M059J (cell line): Measurements from ENCODE around the gene TNFSF13. TPM values are rescaled to one million over a fixed set of nuclear protein-coding genes. Genes with fewer than 3 reads are reported as not detected.
A peak's percentile ranks its signal among the peaks of the same experiment; 100 is the strongest.
"Not testable (repeated sequence)": the region's sequence is repeated elsewhere in the genome, so short reads cannot be mapped to it uniquely, and the experiment has no call there.

Experiments
- DNase-seq: peaks from one replicate; pipeline ENCODE4 v3.0.0-alpha.2; 2012; ENCODE audit warnings: low read depth
- total RNA-seq: library from RNA; depleted of rRNA; stranded (reverse); fragments of >200 nt; shearing (Covaris generic); gene quantifications from 2 replicates; pipeline ENCODE4 v1.2.3, GENCODE V29; 2014; rRNA removed

The TNFSF13 gene
- total RNA-seq, 1 experiment from 2014 or later = 4.2 TPM

- DNase-seq = peak; percentile 77
Observed at GRCh38 chr17:7589891-7590691, 31.5 kb downstream of the TNFSF13 start, which contains the start of gene SOX15. SOX15 (minus strand) TSS chr17:7590094; CDS start chr17:7589676, 418 bp downstream.

DNA sequence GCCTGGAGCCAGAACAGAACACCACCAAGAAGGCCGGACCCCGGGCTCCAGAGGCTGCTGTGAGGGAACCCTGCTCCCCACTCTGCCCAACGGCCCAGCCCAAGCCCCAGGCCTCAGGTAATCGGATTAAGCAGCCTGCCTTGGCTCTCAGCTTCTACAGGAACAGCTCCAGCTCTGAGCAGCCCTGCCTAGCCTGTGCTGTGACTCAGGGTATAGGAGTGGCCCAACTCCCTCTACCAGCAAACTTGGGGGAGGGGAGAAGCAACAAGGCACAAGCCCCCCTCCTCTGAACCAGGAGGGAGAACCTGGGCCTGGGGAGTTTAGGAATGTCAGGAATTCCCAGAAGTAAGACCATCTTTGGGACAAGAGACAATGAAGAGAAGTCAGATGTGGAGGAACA is 32.2 kb downstream of the TNFSF13 start:
- peak; percentile 72 for DNase-seq

- no peak for DNase-seq
Observed at GRCh38 chr17:7591596-7591995, 33.0 kb downstream of the TNFSF13 start.

DNA sequence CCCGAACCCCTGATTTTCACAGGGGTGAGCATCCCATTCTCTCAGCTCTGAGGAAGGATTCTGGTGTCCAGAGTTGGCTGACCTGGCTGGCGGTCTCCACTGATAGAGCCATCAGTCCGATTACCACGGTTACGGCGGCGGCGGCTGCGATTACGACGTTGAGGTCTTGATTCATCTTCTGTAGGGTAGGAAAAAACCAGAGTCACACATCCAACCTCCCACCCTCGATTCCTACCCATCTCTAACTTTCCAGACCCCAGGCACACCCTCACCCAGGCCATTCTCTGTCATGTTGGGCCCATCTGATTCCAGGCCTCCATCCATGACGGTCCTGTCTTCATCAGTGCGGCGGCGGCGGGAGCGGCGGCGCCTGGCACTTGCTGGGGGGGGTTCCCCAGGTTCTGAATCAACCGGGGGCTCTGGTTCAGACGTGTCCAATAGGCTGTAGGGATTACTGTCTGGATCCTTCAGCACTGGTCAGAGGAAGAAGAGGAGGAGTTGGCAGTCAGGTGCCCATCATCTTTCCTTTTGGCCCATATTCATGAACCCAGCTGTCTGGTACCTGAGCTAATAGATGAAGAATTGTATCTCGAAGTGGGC is 34.0 kb downstream of the TNFSF13 start:
- DNase-seq = no peak

DNA sequence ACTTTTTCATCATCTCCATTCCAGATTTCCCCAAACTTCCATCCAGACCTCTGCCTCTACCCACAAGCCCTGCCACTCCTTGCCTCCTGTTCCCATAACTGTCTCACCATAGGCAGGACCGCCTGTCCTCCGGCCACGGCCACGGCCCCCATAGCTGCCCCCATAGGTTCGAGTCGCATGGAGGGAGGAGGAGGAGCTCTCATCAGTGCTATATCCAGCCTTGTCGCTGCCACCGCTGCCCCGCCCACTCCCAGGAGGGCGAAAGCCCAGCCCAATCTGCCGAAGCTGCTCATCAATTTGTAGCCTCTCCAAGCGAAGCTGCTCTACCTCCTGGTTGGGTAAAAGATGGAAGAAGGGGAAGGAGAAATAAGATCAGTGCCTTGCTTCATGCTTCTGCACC is 34.7 kb downstream of the TNFSF13 start:
- DNase-seq = no peak

- DNase-seq = not testable (repeated sequence)
Observed at GRCh38 chr17:7597561-7597960, 39.0 kb downstream of the TNFSF13 start.

DNA sequence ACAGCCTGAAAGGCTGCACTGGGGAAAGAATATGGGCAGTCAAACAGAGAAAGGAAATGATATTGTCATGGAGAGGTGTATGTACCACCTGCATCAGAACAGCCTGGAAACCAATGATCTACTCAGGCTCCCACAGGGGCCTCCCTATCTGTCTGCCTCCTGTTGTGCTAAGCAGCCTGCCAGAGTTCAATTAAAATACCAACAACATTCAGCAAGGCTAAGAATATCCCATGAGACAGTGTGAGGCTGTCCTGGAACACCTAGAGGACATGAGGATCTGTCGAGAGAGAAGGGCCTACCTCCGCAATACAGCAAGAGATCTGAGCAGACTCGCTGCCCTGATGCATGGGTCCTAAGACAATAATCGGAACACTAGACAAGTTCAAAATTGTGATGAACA is 47.7 kb downstream of the TNFSF13 start:
- DNase-seq = no peak

DNA sequence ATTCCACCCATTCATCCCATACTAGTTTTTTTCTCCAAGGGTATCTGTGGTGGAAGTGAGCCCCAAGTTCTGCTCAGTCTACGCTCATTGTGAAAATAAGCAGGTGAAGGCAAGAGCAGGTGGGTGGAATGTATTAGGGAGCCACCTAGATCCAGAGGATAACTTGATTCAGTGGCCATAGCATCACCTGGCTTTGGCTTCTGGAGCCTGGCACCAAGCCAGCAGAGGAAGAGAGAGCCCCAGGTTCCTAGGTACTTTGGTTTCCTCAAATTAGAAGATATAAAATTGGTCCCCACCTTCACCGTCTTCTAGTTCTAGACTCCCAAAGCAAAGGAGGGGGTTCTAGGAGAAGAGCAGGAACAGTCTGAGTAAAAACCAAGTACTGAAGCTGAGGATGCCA is 52.1 kb downstream of the TNFSF13 start:
- DNase-seq = no peak

Other genes with a start within 250 kb of the TNFSF13 start
- 94.3 and 118 TPM in 2 replicates for gene GPS2, start 243.4 kb upstream of the TNFSF13 start, total RNA-seq
- 3.6 and 8.0 TPM in 2 replicates for gene NEURL4, start 229.4 kb upstream of the TNFSF13 start, total RNA-seq
- not detected in 2 replicates for gene ACAP1, start 222.2 kb upstream of the TNFSF13 start, total RNA-seq
- gene KCTD11, start 206.6 kb upstream of the TNFSF13 start, total RNA-seq = 3.5 and 7.1 TPM in 2 replicates
- not detected in 2 replicates for gene TMEM95, start 203.6 kb upstream of the TNFSF13 start, total RNA-seq
- gene TNK1, start 177.7 kb upstream of the TNFSF13 start, total RNA-seq = 0.62 and 0.67 TPM in 2 replicates
- gene PLSCR3, start 164.2 kb upstream of the TNFSF13 start, total RNA-seq = 17.0 and 29.2 TPM in 2 replicates
- 122 and 146 TPM in 2 replicates for gene TMEM256, start 154.7 kb upstream of the TNFSF13 start, total RNA-seq
- 8.9 and 16.5 TPM in 2 replicates for gene NLGN2, start 150.9 kb upstream of the TNFSF13 start, total RNA-seq
- not detected in 2 replicates for gene SPEM1, start 138.4 kb upstream of the TNFSF13 start, total RNA-seq
- gene SPEM2, start 133.1 kb upstream of the TNFSF13 start, total RNA-seq = not detected in 2 replicates
- not detected in 2 replicates for gene SPEM3, start 129.9 kb upstream of the TNFSF13 start, total RNA-seq
- gene TMEM102, start 123.3 kb upstream of the TNFSF13 start, total RNA-seq = 5.3 and 10.0 TPM in 2 replicates
- gene FGF11, start 119.2 kb upstream of the TNFSF13 start, total RNA-seq = 3.7 and 5.0 TPM in 2 replicates
- 10.7 and 16.6 TPM in 2 replicates for gene CHRNB1, start 113.7 kb upstream of the TNFSF13 start, total RNA-seq
- gene ZBTB4, start 79.1 kb upstream of the TNFSF13 start, total RNA-seq = 13.9 and 26.7 TPM in 2 replicates
- not detected in 2 replicates for gene SLC35G6, start 77.3 kb upstream of the TNFSF13 start, total RNA-seq
- gene POLR2A, start 74.4 kb upstream of the TNFSF13 start, total RNA-seq = 15.2 and 26.1 TPM in 2 replicates
- 13.3 and 20.3 TPM in 2 replicates for gene TNFSF12, start 9.7 kb upstream of the TNFSF13 start, total RNA-seq
- gene SENP3, start 3.2 kb downstream of the TNFSF13 start, total RNA-seq = 75.1 and 88.2 TPM in 2 replicates
- 120 and 147 TPM in 2 replicates for gene CD68, start 20.9 kb downstream of the TNFSF13 start, total RNA-seq
- 216 and 398 TPM in 2 replicates for gene MPDU1, start 25.1 kb downstream of the TNFSF13 start, total RNA-seq
- gene SOX15, start 31.3 kb downstream of the TNFSF13 start, total RNA-seq = not detected in 2 replicates
- gene FXR2, start 56.1 kb downstream of the TNFSF13 start, total RNA-seq = 28.3 and 51.7 TPM in 2 replicates
- 36.3 and 37.4 TPM in 2 replicates for gene SAT2, start 69.1 kb downstream of the TNFSF13 start, total RNA-seq
- not detected in 2 replicates for gene SHBG, start 71.4 kb downstream of the TNFSF13 start, total RNA-seq
- gene ATP1B2, start 92.2 kb downstream of the TNFSF13 start, total RNA-seq = 0.10 TPM in 1 of 2 replicates, not detected in the other
- 73.1 and 79.1 TPM in 2 replicates for gene TP53, start 128.7 kb downstream of the TNFSF13 start, total RNA-seq
- gene WRAP53, start 129.7 kb downstream of the TNFSF13 start, total RNA-seq = 14.2 and 20.3 TPM in 2 replicates
- 1.1 TPM in 2 replicates for gene EFNB3, start 146.5 kb downstream of the TNFSF13 start, total RNA-seq
- 0.02 TPM in 1 of 2 replicates, not detected in the other for gene DNAH2, start 159.0 kb downstream of the TNFSF13 start, total RNA-seq